CD4-positive, CD25-positive, alpha-beta regulatory T cell (primary cell): Measurements from ENCODE around the gene AFDN. TPM values are rescaled to one million over a fixed set of nuclear protein-coding genes. Genes with fewer than 3 reads are reported as not detected.

Experiments used
- ATAC-seq, 2 donors: fragments of 150-1000 bp; cut with Tn5 transposase; one replicate each; pipeline ENCODE4 v1.10.0; 2021; ENCODE audit warnings: low read depth in 2 of 2, moderate number of reproducible peaks in 2 of 2, moderate library complexity in 1 of 2
- DNase-seq, 3 donors: peaks; one replicate each; pipeline versions ENCODE4 v3.0.0 to v3.0.0-alpha.2; 2012 to 2022; ENCODE audit warnings: mixed read lengths in 1 of 3
- H3K27ac ChIP-seq: one replicate; pipeline ENCODE4 v1.7.0; 2013; ENCODE audit warnings: mild to moderate bottlenecking, low read length; ENCODE audit not compliant: insufficient read depth, poor library complexity, severe bottlenecking
- H3K27me3 ChIP-seq: one replicate; pipeline ENCODE4 v1.7.0; 2013; ENCODE audit warnings: low read length; ENCODE audit not compliant: control insufficient read depth, insufficient read depth
- H3K36me3 ChIP-seq: one replicate; pipeline ENCODE4 v1.7.0; 2013; ENCODE audit warnings: mild to moderate bottlenecking, low read length, moderate library complexity; ENCODE audit not compliant: control insufficient read depth, insufficient read depth
- H3K4me1 ChIP-seq: 2 replicates; pipeline ENCODE4 v1.7.0; 2013; ENCODE audit warnings: mild to moderate bottlenecking, low read length; ENCODE audit not compliant: insufficient read depth, control insufficient read depth, poor library complexity, severe bottlenecking
- H3K4me3 ChIP-seq: one replicate; pipeline ENCODE4 v1.7.0; 2013; ENCODE audit warnings: low read depth, mild to moderate bottlenecking, low read length, moderate library complexity
- H3K9me3 ChIP-seq, 2 experiments: 1 replicate in 1 of 2; 2 replicates in 1 of 2; pipeline ENCODE4 v1.7.0; 2013; ENCODE audit warnings: low read length in 2 of 2, mild to moderate bottlenecking in 1 of 2, moderate library complexity in 1 of 2; ENCODE audit not compliant: control insufficient read depth in 2 of 2
- H3K27ac Mint-ChIP-seq, 3 donors: one replicate each; pipeline ENCODE4 v1.8.0; 2020 to 2022; ENCODE audit warnings: mild to moderate bottlenecking in 3 of 3, mixed read lengths in 3 of 3, moderate library complexity in 2 of 3
- H3K27me3 Mint-ChIP-seq: one replicate; pipeline ENCODE4 v1.8.0; 2022; ENCODE audit warnings: mild to moderate bottlenecking, mixed read lengths
- H3K36me3 Mint-ChIP-seq: one replicate; pipeline ENCODE4 v1.8.0; 2020; ENCODE audit warnings: mixed read lengths
- H3K4me1 Mint-ChIP-seq, 4 donors: one replicate each; pipeline ENCODE4 v1.8.0; 2020 to 2022; ENCODE audit warnings: mixed read lengths in 4 of 4, mild to moderate bottlenecking in 1 of 4
- H3K4me3 Mint-ChIP-seq, 4 donors: one replicate each; pipeline ENCODE4 v1.8.0; 2020 to 2022; ENCODE audit warnings: mild to moderate bottlenecking in 4 of 4, mixed read lengths in 4 of 4, moderate library complexity in 3 of 4
- H3K9me3 Mint-ChIP-seq, 7 donors: one replicate each; pipeline ENCODE4 v1.8.0; 2020 to 2022; ENCODE audit warnings: mixed read lengths in 7 of 7, mild to moderate bottlenecking in 3 of 7, moderate library complexity in 2 of 7
- polyA plus RNA-seq, 4 donors: library from polyadenylated mRNA; unstranded; fragments of 300-500 nt; fragmentation: Illumina TruSeq; gene quantifications; one replicate each; pipeline ENCODE4 v1.2.3, GENCODE V29; 2021
- total RNA-seq: library from RNA; stranded (reverse); gene quantifications from one replicate; pipeline ENCODE4 v1.2.3, GENCODE V29; 2022

AFDN gene
- total and polyA plus RNA-seq, 5 donors from 2014 or later: 2.0 to 39.9 (median 3.1) TPM

DNA sequence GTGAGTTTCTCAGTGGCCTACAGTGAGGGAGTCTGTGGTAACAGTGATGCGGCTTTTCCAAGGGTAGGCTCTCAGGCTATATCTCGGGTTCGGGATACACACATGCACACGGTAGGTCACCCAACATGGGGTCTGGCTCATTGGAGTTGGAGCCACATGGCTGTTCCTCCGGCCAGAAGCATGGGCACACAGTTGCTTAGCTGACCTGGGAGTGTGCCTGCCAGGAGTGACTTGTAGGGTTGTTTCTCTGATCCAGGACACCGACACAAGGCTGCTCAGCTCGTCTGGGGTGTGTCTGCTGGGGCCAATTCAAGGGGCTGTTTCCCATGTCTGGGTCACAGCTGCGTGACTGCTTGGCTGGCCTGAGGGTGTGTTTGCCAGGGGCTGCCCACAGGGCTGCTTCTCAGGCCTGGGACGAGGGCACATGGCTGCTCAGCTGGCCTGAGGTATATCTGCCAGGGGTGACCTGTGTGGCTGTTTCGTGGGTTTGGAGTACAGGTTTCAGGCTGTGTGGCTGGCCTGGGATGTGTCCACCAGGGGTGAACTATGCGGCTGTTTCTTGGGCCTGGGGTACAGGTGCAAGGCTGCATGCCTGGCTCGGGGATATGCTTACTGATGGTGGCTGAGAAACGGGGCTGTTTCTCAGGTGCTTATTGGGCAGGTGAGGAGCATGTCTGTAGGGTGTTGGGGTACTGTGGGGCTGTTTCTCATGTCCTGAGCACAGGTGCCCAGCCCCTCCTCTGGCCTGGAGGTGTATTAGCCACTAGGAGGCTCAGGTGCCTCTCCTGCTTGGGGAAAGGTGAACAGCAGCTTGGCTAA, 185.9 kb downstream of the AFDN start:
- Histone ChIP-seq H3K4me3 (no peak overlapping the region), H3K9me3 (peaks cover 17 to 20% of the 10 kb centered on the region in 2 experiments), H3K27ac (no peak overlapping the region), H3K36me3 (no peaks in the 10 kb centered on the region), H3K4me1 (no peaks in the 10 kb centered on the region), H3K27me3 (no peaks in the 10 kb centered on the region)
- H3K4me3 Mint-ChIP-seq: no peak overlapping the region
- ATAC-seq (no peak), DNase-seq (no peak)
- no peak overlapping the region for H3K27ac Mint-ChIP-seq
- H3K27me3 Mint-ChIP-seq: peaks cover 7% of the 10 kb centered on the region
- no peaks in the 10 kb centered on the region for H3K4me1 Mint-ChIP-seq
- H3K36me3 Mint-ChIP-seq: no peaks in the 10 kb centered on the region
- peaks cover 3 to 21% (median 8%) of the 10 kb centered on the region in 7 donors for H3K9me3 Mint-ChIP-seq

- H3K4me3 ChIP-seq: no peak overlapping the region
- H3K4me1 Mint-ChIP-seq: no peaks in the 10 kb centered on the region
- H3K9me3 ChIP-seq: peaks cover 17 to 20% of the 10 kb centered on the region in 2 experiments
- H3K36me3 ChIP-seq: no peaks in the 10 kb centered on the region
- H3K27ac ChIP-seq: no peak overlapping the region
- H3K27me3 ChIP-seq: no peaks in the 10 kb centered on the region
- no peak overlapping the region for H3K4me3 Mint-ChIP-seq
- peaks cover 7% of the 10 kb centered on the region for H3K27me3 Mint-ChIP-seq
- peaks cover 3 to 21% (median 8%) of the 10 kb centered on the region in 7 donors for H3K9me3 Mint-ChIP-seq
- no peak for ATAC-seq
- H3K27ac Mint-ChIP-seq: no peak overlapping the region
- H3K4me1 ChIP-seq: no peaks in the 10 kb centered on the region
- H3K36me3 Mint-ChIP-seq: no peaks in the 10 kb centered on the region
- no peak for DNase-seq
Observed at GRCh38 chr6:168013250-168013915, 186.7 kb downstream of the AFDN start.

DNA sequence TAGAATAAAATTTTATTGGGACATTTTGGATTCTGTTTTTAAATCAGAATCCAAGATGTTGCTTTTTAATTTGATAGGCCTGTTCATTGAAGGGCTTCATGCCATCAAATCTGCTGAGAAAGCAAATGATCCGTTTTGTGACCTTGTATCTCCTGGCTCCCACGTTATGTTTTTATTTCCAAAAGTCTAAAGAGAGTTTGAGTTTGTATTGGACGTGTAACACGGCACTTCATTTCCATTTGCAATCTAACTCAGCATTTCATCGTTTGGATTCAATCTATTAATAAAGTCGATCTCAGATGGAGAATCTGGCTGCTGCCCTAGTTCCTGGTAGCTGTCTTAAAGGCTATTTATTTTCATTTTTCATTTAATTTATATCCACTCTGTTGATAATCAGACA, 187.7 kb downstream of the AFDN start:
- peaks cover 3 to 26% (median 7%) of the 10 kb centered on the region in 7 donors for H3K9me3 Mint-ChIP-seq
- no peak for DNase-seq
- H3K27me3 ChIP-seq: no peaks in the 10 kb centered on the region
- H3K4me3 ChIP-seq: no peak overlapping the region
- H3K4me3 Mint-ChIP-seq: no peak overlapping the region
- H3K27ac ChIP-seq: no peak overlapping the region
- no peaks in the 10 kb centered on the region for H3K36me3 Mint-ChIP-seq
- peaks cover 7% of the 10 kb centered on the region for H3K27me3 Mint-ChIP-seq
- no peaks in the 10 kb centered on the region for H3K36me3 ChIP-seq
- H3K27ac Mint-ChIP-seq: no peak overlapping the region
- no peaks in the 10 kb centered on the region for H3K4me1 ChIP-seq
- no peaks in the 10 kb centered on the region for H3K4me1 Mint-ChIP-seq
- H3K9me3 ChIP-seq: peaks cover 17 to 20% of the 10 kb centered on the region in 2 experiments
- ATAC-seq: no peak

- ATAC-seq: no peak
- H3K36me3 ChIP-seq: no peaks in the 10 kb centered on the region
- DNase-seq: no peak
- no peak overlapping the region for H3K27ac ChIP-seq
- no peak overlapping the region for H3K4me3 ChIP-seq
- Mint-ChIP-seq H3K4me3 (no peak overlapping the region), H3K9me3 (peaks cover 0 to 27% (median 7%) of the 10 kb centered on the region in 7 donors), H3K27ac (no peak overlapping the region), H3K27me3 (peaks cover 7% of the 10 kb centered on the region), H3K36me3 (no peaks in the 10 kb centered on the region), H3K4me1 (no peaks in the 10 kb centered on the region)
- H3K9me3 ChIP-seq: peaks cover 17 to 20% of the 10 kb centered on the region in 2 experiments
- no peaks in the 10 kb centered on the region for H3K27me3 ChIP-seq
- H3K4me1 ChIP-seq: no peaks in the 10 kb centered on the region
Observed at GRCh38 chr6:168015009-168015408, 188.3 kb downstream of the AFDN start.

- Histone ChIP-seq H3K4me3 (no peak overlapping the region), H3K27ac (no peak overlapping the region), H3K4me1 (no peaks in the 10 kb centered on the region), H3K36me3 (no peaks in the 10 kb centered on the region), H3K9me3 (peaks cover 15 to 20% of the 10 kb centered on the region in 2 experiments), H3K27me3 (no peaks in the 10 kb centered on the region)
- H3K9me3 Mint-ChIP-seq: peaks cover 0 to 23% (median 7%) of the 10 kb centered on the region in 7 donors
- H3K4me1 Mint-ChIP-seq: no peaks in the 10 kb centered on the region
- no peak for ATAC-seq
- H3K27ac Mint-ChIP-seq: no peak overlapping the region
- DNase-seq: no peak
- H3K4me3 Mint-ChIP-seq: no peak overlapping the region
- peaks cover 7% of the 10 kb centered on the region for H3K27me3 Mint-ChIP-seq
- H3K36me3 Mint-ChIP-seq: no peaks in the 10 kb centered on the region
Observed at GRCh38 chr6:168015482-168016175, 188.9 kb downstream of the AFDN start.

- ATAC-seq (no peak), DNase-seq (no peak)
- H3K9me3 ChIP-seq: peaks cover 11 to 14% of the 10 kb centered on the region in 2 experiments
- no peak overlapping the region for H3K27ac ChIP-seq
- Mint-ChIP-seq H3K27ac (no peak overlapping the region), H3K27me3 (peaks cover 2% of the 10 kb centered on the region), H3K9me3 (peaks cover 0 to 17% (median 7%) of the 10 kb centered on the region in 7 donors), H3K4me1 (no peaks in the 10 kb centered on the region), H3K4me3 (no peak overlapping the region), H3K36me3 (no peaks in the 10 kb centered on the region)
- H3K27me3 ChIP-seq: no peaks in the 10 kb centered on the region
- no peaks in the 10 kb centered on the region for H3K36me3 ChIP-seq
- H3K4me1 ChIP-seq: no peaks in the 10 kb centered on the region
- no peak overlapping the region for H3K4me3 ChIP-seq
Observed at GRCh38 chr6:168016176-168016620, 189.5 kb downstream of the AFDN start.

GRCh38 chr6:168016721-168017525, 190.2 kb downstream of the AFDN start:
- Mint-ChIP-seq H3K27me3 (no peaks in the 10 kb centered on the region), H3K27ac (no peak overlapping the region), H3K4me1 (no peaks in the 10 kb centered on the region), H3K9me3 (peaks cover 0 to 12% (median 6%) of the 10 kb centered on the region in 7 donors), H3K4me3 (no peak overlapping the region), H3K36me3 (no peaks in the 10 kb centered on the region)
- Histone ChIP-seq H3K4me3 (no peak overlapping the region), H3K9me3 (peaks cover 5 to 10% of the 10 kb centered on the region in 2 experiments), H3K36me3 (no peaks in the 10 kb centered on the region), H3K4me1 (no peaks in the 10 kb centered on the region), H3K27me3 (no peaks in the 10 kb centered on the region), H3K27ac (no peak overlapping the region)
- ATAC-seq (no peak), DNase-seq (no peak)
